Lower leg skin (tissue), 4 donors: Measurements from ENCODE around the gene GPATCH2. TPM values are rescaled to one million over a fixed set of nuclear protein-coding genes. Genes with fewer than 3 reads are reported as not detected.
"Not testable (repeated sequence)": the region's sequence is repeated elsewhere in the genome, so short reads cannot be mapped to it uniquely, and the experiment has no call there.

Source experiments
- DNase-seq, 2 donors: peaks; one replicate each; pipeline ENCODE4 v3.0.0-alpha.2; 2019; ENCODE audit warnings: low spot score in 2 of 2
- H3K4me3 ChIP-seq: fragments of 200-600 bp; sonication (generic); 2 replicates; pipeline ENCODE4 v1.5.1; 2017; ENCODE audit warnings: mild to moderate bottlenecking, low read depth; ENCODE audit not compliant: poor library complexity, severe bottlenecking
- CTCF ChIP-seq, 3 donors: fragments of 450-650 bp; IDR thresholded peaks; one replicate each; pipeline ENCODE4 v1.5.1; 2016; ENCODE audit warnings: antibody characterized with exemption in 3 of 3, mild to moderate bottlenecking in 3 of 3, moderate library complexity in 2 of 3
- POLR2A ChIP-seq, 2 donors: fragments of 450-650 bp; IDR thresholded peaks; one replicate each; pipeline ENCODE4 v1.6.1; 2016 to 2017; ENCODE audit warnings: antibody characterized with exemption in 2 of 2, mild to moderate bottlenecking in 1 of 2, moderate library complexity in 1 of 2
- WGBS, 2 donors: methylation state at CpG; one replicate each; pipeline ENCODE4 v1.1.5; 2018; 5-methylcytosine and 5-hydroxymethylcytosine counted together
- intact Hi-C: fragments of 100-400 bp; cut with DNase I; formaldehyde crosslinking; loops from one replicate; pipeline ENCODE4 v1.15.0; 2023; ENCODE audit warnings: low total_unique reads
- total RNA-seq, 4 donors: library from RNA; depleted of rRNA; stranded (reverse); fragments of >200 nt; gene quantifications; one replicate each; pipeline ENCODE4 v1.1.0, GENCODE V29; 2016

Gene GPATCH2
- total RNA-seq, 4 donors from 2014 or later, result 8.7 to 11.7 (median 9.2) TPM

- TF ChIP-seq POLR2A (IDR thresholded peaks at IDR 0.05) (no peak), CTCF (IDR thresholded peaks at IDR 0.05) (no peak)
- no peak overlapping the region for H3K4me3 ChIP-seq
- 66 to 78% methylated on average over 2 of the region's 2 CpGs for WGBS, 2 donors
- intact Hi-C loops, result no loop called here
- DNase-seq, result no peak
Observed at GRCh38 chr1:217599154-217599553, 31.7 kb downstream of the GPATCH2 start.

GRCh38 chr1:217590598-217590997, 40.3 kb downstream of the GPATCH2 start:
- WGBS, 2 donors, result 94 to 99% methylated on average over 2 of the region's 2 CpGs
- no peak overlapping the region for H3K4me3 ChIP-seq

GRCh38 chr1:217586586-217586985, 44.3 kb downstream of the GPATCH2 start:
- intact Hi-C loops, result no loop called here
- 86 to 87% methylated on average over 4 of the region's 4 CpGs for WGBS, 2 donors
- no peak overlapping the region for H3K4me3 ChIP-seq
- TF ChIP-seq POLR2A (IDR thresholded peaks at IDR 0.05), result no peak
- TF ChIP-seq CTCF (IDR thresholded peaks at IDR 0.05), result no peak
- no peak for DNase-seq

More at GRCh38 chr1:217590598-217590997, 40.3 kb downstream of the GPATCH2 start:
- intact Hi-C loops, result no loop called here
- no peak for DNase-seq
- TF ChIP-seq CTCF (IDR thresholded peaks at IDR 0.05) (no peak), POLR2A (IDR thresholded peaks at IDR 0.05) (no peak)

- intact Hi-C loops, result no loop called here
- DNase-seq, result no peak
- H3K4me3 ChIP-seq, result no peak overlapping the region
- 94 to 100% methylated on average over 2 of the region's 2 CpGs for WGBS, 2 donors
- TF ChIP-seq CTCF (IDR thresholded peaks at IDR 0.05) (no peak), POLR2A (IDR thresholded peaks at IDR 0.05) (no peak)
Observed at GRCh38 chr1:217585577-217585976, 45.3 kb downstream of the GPATCH2 start.

GRCh38 chr1:217584286-217584811, 46.5 kb downstream of the GPATCH2 start:
- intact Hi-C loops, DNase-seq, H3K4me3 ChIP-seq: not testable (repeated sequence)
- 98% methylated on average over 5 of the region's 5 CpGs for WGBS, 2 donors

- TF ChIP-seq CTCF (IDR thresholded peaks at IDR 0.05), result no peak
- TF ChIP-seq POLR2A (IDR thresholded peaks at IDR 0.05), result no peak
- intact Hi-C loops, result no loop called here
- H3K4me3 ChIP-seq, result no peak overlapping the region
- no peak for DNase-seq
Observed at GRCh38 chr1:217577336-217577735, 53.6 kb downstream of the GPATCH2 start.
